Activated T-helper 1 cell treated with anti-CD3 and anti-CD28 coated beads, Interleukin-12 subunit alpha, Interleukin-12 subunit beta, Interleukin-2, Interleukin-4 antibody, amounts not matched to agents 30 ng/mL and 10 ng/mL and 1 ng/mL, durations not matched to agents 14 hours and 24 hours and 36 hours (primary cell): Measurements from ENCODE around the gene ATP13A4. TPM values are rescaled to one million over a fixed set of nuclear protein-coding genes. Genes with fewer than 3 reads are reported as not detected.

ENCODE experiments used
- DNase-seq: peaks from one replicate; pipeline ENCODE4 v3.0.0; 2021; ENCODE audit warnings: low spot score
- H3K27ac Mint-ChIP-seq: one replicate; pipeline ENCODE4 v1.8.0; 2021; ENCODE audit warnings: mild to moderate bottlenecking, mixed read lengths
- H3K27me3 Mint-ChIP-seq: one replicate; pipeline ENCODE4 v1.8.0; 2022; ENCODE audit warnings: mild to moderate bottlenecking, moderate library complexity, mixed read lengths; ENCODE audit not compliant: insufficient read depth
- H3K36me3 Mint-ChIP-seq: one replicate; pipeline ENCODE4 v1.8.0; 2021; ENCODE audit warnings: low read depth, mixed read lengths
- H3K4me1 Mint-ChIP-seq: one replicate; pipeline ENCODE4 v1.8.0; 2021; ENCODE audit warnings: low read depth, mixed read lengths
- H3K4me3 Mint-ChIP-seq: one replicate; pipeline ENCODE4 v1.8.0; 2021; ENCODE audit warnings: mild to moderate bottlenecking, moderate library complexity, mixed read lengths
- H3K9me3 Mint-ChIP-seq: one replicate; pipeline ENCODE4 v1.8.0; 2021; ENCODE audit warnings: mixed read lengths
- intact Hi-C: fragments of 100-400 bp; cut with micrococcal nuclease; formaldehyde crosslinking; loops from one replicate; pipeline ENCODE4 v1.15.1; 2024
- total RNA-seq: library from RNA; stranded (reverse); gene quantifications from 2 replicates; pipeline ENCODE4 v1.2.3, GENCODE V29; 2022

Gene ATP13A4
- total RNA-seq, 1 donor from 2014 or later, result 0.31 TPM

GRCh38 chr3:193507566-193507965 lies 47.1 kb downstream of the ATP13A4 start:
- no peaks in the 10 kb centered on the region for H3K9me3 Mint-ChIP-seq

DNA sequence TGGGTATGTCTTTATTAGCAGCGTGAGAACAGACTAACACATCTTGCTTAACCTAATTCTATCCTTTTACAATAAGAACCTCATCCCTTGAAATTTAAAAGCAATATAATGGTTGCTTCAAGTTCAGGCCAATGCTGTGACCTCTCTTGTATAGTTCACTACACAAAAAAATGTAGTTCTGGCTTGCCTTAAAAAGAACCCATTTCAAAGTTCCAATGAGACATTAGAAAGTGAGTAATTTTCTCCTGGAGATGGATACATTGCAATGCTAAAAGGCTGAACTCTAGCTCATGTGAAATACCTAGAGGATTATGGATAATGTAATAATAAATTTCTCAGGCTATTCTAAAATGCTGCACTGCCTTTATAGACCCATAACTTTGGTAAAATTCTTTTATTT lies 47.8 kb downstream of the ATP13A4 start:
- Mint-ChIP-seq H3K36me3 (no peaks in the 10 kb centered on the region), H3K4me3 (no peak overlapping the region), H3K27ac (no peak overlapping the region), H3K27me3 (peaks cover 3% of the 10 kb centered on the region), H3K9me3 (no peaks in the 10 kb centered on the region), H3K4me1 (no peaks in the 10 kb centered on the region)
- no peak for DNase-seq
- intact Hi-C loops, result no loop called here

More at GRCh38 chr3:193507566-193507965, 47.1 kb downstream of the ATP13A4 start:
- H3K27ac Mint-ChIP-seq, result no peak overlapping the region
- no peak overlapping the region for H3K4me3 Mint-ChIP-seq
- intact Hi-C loops, result no loop called here
- DNase-seq, result no peak
- no peaks in the 10 kb centered on the region for H3K4me1 Mint-ChIP-seq
- H3K27me3 Mint-ChIP-seq, result peaks cover 3% of the 10 kb centered on the region
- H3K36me3 Mint-ChIP-seq, result no peaks in the 10 kb centered on the region

- H3K9me3 Mint-ChIP-seq, result no peaks in the 10 kb centered on the region
- H3K4me1 Mint-ChIP-seq, result no peaks in the 10 kb centered on the region
- H3K36me3 Mint-ChIP-seq, result no peaks in the 10 kb centered on the region
- intact Hi-C loops, result no loop called here
- H3K27ac Mint-ChIP-seq, result no peak overlapping the region
- H3K4me3 Mint-ChIP-seq, result no peak overlapping the region
- no peaks in the 10 kb centered on the region for H3K27me3 Mint-ChIP-seq
- no peak for DNase-seq
Observed at GRCh38 chr3:193502871-193503270, 51.8 kb downstream of the ATP13A4 start.

GRCh38 chr3:193499801-193500485 lies 54.8 kb downstream of the ATP13A4 start:
- Mint-ChIP-seq H3K4me3 (no peak overlapping the region), H3K9me3 (no peaks in the 10 kb centered on the region), H3K27me3 (no peaks in the 10 kb centered on the region), H3K4me1 (no peaks in the 10 kb centered on the region), H3K27ac (no peak overlapping the region), H3K36me3 (no peaks in the 10 kb centered on the region)
- intact Hi-C loops, result no loop called here
- DNase-seq, result no peak

GRCh38 chr3:193499136-193499770 lies 55.4 kb downstream of the ATP13A4 start:
- H3K4me1 Mint-ChIP-seq, result no peaks in the 10 kb centered on the region
- H3K9me3 Mint-ChIP-seq, result no peaks in the 10 kb centered on the region
- H3K36me3 Mint-ChIP-seq, result no peaks in the 10 kb centered on the region
- H3K27me3 Mint-ChIP-seq, result no peaks in the 10 kb centered on the region
- DNase-seq, result no peak
- intact Hi-C loops, result no loop called here
- no peak overlapping the region for H3K4me3 Mint-ChIP-seq
- H3K27ac Mint-ChIP-seq, result no peak overlapping the region

GRCh38 chr3:193498215-193498614 lies 56.5 kb downstream of the ATP13A4 start:
- Mint-ChIP-seq H3K36me3 (no peaks in the 10 kb centered on the region), H3K27me3 (no peaks in the 10 kb centered on the region), H3K27ac (no peak overlapping the region), H3K4me1 (no peaks in the 10 kb centered on the region), H3K4me3 (no peak overlapping the region), H3K9me3 (no peaks in the 10 kb centered on the region)
- DNase-seq, result no peak
- intact Hi-C loops, result no loop called here

DNA sequence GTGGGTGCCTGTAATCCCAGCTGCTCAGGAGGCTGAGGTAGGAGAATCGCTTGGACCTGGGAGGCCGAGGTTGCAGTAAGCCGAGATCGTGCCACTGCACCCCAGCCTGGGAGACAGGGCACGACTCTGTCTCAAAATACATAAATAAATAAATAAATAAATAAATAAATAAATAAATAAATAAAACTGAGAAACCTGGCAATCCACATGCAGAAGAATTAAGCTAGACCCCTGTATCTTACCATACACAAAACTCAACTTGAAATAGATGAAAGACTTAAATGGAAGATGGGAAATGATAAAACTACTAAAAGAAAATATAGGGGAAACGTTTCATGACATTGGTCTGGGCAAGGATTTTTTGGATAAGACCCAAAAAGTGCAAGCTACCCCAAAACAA lies 58.0 kb downstream of the ATP13A4 start:
- Mint-ChIP-seq H3K27ac (no peak overlapping the region), H3K9me3 (no peaks in the 10 kb centered on the region), H3K4me1 (no peaks in the 10 kb centered on the region), H3K36me3 (no peaks in the 10 kb centered on the region), H3K4me3 (no peak overlapping the region), H3K27me3 (no peaks in the 10 kb centered on the region)
- no peak for DNase-seq
- intact Hi-C loops, result no loop called here

GRCh38 chr3:193491026-193491425 lies 63.7 kb downstream of the ATP13A4 start:
- intact Hi-C loops, result no loop called here

GRCh38 chr3:193490580-193490979 lies 64.1 kb downstream of the ATP13A4 start:
- intact Hi-C loops, result no loop called here
- H3K36me3 Mint-ChIP-seq, result no peaks in the 10 kb centered on the region
- no peaks in the 10 kb centered on the region for H3K4me1 Mint-ChIP-seq
- DNase-seq, result no peak
- H3K9me3 Mint-ChIP-seq, result no peaks in the 10 kb centered on the region
- peaks cover 4% of the 10 kb centered on the region for H3K27me3 Mint-ChIP-seq
- no peak overlapping the region for H3K4me3 Mint-ChIP-seq
- no peak overlapping the region for H3K27ac Mint-ChIP-seq

More at GRCh38 chr3:193491026-193491425, 63.7 kb downstream of the ATP13A4 start:
- Mint-ChIP-seq H3K36me3 (no peaks in the 10 kb centered on the region), H3K4me1 (no peaks in the 10 kb centered on the region), H3K27me3 (peaks cover 4% of the 10 kb centered on the region), H3K4me3 (no peak overlapping the region), H3K27ac (no peak overlapping the region), H3K9me3 (no peaks in the 10 kb centered on the region)
- no peak for DNase-seq

DNA sequence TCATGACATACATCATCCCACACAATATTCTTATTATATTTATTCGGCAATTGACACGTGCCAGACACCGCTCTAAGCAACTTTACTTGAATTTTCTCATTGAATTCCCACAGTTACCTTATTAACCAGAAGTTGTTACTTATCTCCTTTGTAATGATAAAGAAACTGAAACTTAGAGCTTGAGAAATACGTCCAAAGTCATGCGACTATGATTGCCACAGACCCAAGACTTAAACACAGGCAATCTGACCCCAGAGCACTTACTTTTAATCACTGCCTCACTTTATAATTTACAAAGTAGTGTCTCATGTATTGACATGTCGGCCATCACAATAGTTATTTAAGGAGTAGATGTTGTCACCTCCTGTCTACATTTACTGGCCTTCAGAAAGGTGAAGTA lies 64.7 kb downstream of the ATP13A4 start:
- H3K9me3 Mint-ChIP-seq, result no peaks in the 10 kb centered on the region
- peaks cover 4% of the 10 kb centered on the region for H3K27me3 Mint-ChIP-seq
- intact Hi-C loops, result no loop called here
- H3K4me1 Mint-ChIP-seq, result no peaks in the 10 kb centered on the region
- H3K27ac Mint-ChIP-seq, result no peak overlapping the region
- H3K36me3 Mint-ChIP-seq, result no peaks in the 10 kb centered on the region
- no peak overlapping the region for H3K4me3 Mint-ChIP-seq
- DNase-seq, result no peak

DNA sequence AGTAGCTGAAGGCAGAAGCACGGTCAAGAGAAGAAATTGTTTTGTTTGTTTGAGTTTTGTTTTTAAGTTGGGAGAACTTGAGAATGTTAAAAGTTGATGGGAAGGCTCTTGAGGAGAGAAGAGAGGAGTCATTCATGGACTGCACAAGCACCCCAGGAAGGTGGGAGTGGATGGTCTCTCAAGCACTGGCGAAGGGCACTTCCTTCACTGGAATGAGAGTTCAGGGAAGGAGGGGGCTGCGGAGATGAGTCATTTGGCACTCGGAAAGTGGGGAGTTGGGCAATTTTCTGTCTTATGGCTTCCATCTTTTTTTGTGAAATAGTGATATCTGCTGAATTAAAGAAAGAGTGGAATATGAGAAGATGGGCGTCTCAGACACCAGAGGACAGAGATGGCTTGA lies 66.0 kb downstream of the ATP13A4 start:
- intact Hi-C loops, result no loop called here
- Mint-ChIP-seq H3K4me1 (no peaks in the 10 kb centered on the region), H3K27ac (no peak overlapping the region), H3K36me3 (no peaks in the 10 kb centered on the region), H3K4me3 (no peak overlapping the region), H3K9me3 (no peaks in the 10 kb centered on the region), H3K27me3 (peaks cover 4% of the 10 kb centered on the region)
- DNase-seq, result no peak

GRCh38 chr3:193483988-193484539 lies 70.6 kb downstream of the ATP13A4 start:
- H3K4me3 Mint-ChIP-seq, result no peak overlapping the region
- H3K27me3 Mint-ChIP-seq, result peaks cover 2% of the 10 kb centered on the region
- H3K27ac Mint-ChIP-seq, result no peak overlapping the region
- intact Hi-C loops, result no loop called here
- no peaks in the 10 kb centered on the region for H3K36me3 Mint-ChIP-seq
- no peak for DNase-seq
- no peaks in the 10 kb centered on the region for H3K4me1 Mint-ChIP-seq
- no peaks in the 10 kb centered on the region for H3K9me3 Mint-ChIP-seq

DNA sequence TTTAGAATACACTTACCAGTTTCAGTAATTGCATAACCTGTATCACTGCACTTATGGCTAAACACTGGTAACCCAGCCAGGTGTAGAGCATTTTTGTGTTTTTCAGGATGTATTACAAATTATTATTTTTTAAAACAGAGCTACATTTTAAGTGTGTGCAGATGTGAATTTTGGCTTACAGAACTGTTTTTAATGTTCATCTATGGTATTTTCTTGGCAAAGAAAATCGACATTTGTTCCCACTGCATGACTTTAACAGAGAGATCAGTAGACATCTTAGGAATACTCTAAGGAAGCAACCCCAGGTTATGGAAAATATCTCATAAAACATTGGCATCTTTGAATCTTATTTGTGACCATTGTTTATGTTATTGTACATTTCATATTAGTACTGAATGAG lies 73.3 kb downstream of the ATP13A4 start:
- Mint-ChIP-seq H3K27ac (no peak overlapping the region), H3K27me3 (peaks cover 7% of the 10 kb centered on the region), H3K4me1 (no peaks in the 10 kb centered on the region), H3K4me3 (no peak overlapping the region), H3K36me3 (no peaks in the 10 kb centered on the region), H3K9me3 (no peaks in the 10 kb centered on the region)
- no peak for DNase-seq
- intact Hi-C loops, result no loop called here
